ENCODE results near the gene TAF6L.
"Not testable (repeated sequence)": the region's sequence is repeated elsewhere in the genome, so short reads cannot be mapped to it uniquely, and the experiment has no call there.

Gene TAF6L

DNA sequence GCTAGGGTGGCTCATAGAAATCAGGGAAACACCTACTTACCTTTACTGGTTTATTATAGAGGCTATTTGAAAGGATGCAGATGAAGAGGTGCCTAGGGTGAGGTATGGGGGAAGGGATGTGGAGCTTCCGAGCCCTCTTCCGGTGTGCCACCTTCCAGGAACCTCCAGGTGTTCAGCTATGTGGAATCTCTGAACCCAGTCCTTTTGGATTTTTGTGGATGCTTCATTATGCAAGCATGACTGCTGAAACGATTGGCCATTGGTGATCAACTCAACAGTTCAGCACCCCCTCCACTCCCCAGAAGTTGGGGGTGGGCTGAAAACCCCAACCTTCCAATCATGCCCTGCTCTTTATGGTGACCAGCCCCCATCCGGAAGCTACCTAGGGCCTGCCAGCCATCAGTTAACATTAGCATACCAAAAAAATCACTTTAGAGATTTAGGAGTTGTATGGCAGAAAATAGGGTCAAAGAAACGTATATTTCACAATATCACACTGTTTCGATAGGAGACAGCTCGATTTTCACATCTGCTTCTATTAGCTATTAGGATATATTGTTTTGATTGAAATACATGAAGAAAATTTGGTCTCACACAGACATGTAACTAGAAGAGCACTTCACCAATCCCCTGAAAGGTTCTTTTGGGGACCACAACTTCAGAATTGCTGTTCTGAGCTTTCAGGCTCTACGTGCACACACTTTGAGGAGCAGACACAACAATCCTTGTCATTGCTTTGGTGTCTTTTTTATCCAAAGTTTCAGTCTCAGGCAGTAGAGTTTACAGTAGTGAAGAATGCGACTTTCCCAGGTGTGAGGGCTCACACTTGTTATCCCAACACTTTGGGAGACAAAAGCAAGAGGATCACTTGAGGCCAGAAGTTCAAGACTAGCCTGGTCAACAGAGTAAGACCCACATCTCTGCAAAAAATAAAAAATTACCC, 13.1 kb upstream of the TAF6L start:
- no peak for DNase-seq (ENCODE audit: low spot score)

DNA sequence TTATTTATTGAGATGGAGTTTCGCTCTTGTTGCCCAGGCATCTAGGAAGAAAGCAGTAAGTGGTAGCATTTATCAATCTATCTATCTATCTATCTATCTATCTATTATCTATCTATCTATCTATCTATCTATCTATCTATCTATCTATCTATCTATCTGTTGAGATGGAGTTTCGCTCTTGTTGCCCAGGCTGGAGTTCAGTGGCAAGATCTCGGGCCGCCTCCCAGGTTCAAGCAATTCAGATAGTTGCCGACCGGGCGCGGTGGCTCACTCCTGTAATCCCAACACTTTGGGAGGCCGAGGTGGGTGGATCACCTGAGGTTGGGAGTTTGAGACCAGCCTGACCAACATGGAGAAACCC, 10.3 kb upstream of the TAF6L start:
- not testable (repeated sequence) for DNase-seq (ENCODE audit: low spot score)

DNA sequence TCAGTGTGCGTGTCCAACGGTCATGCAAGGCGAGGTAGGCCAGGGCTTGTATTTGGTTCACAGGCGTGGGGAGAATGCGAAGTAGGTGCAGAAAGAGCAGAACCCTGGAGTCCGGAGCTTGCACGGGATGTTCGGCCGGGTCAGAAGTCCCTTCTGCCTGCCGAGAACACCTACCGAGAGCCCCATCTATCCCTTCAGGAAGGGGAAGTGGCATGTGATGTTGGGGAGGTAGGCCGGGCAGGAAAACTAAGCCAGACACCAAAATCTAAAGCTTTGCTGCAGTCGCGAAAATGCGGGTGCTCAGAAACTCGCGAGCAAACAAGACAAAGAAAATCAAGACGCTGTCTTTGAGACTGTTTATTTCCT, 435 bp upstream of the TAF6L start:
- no peak for DNase-seq (ENCODE audit: low spot score)

DNA sequence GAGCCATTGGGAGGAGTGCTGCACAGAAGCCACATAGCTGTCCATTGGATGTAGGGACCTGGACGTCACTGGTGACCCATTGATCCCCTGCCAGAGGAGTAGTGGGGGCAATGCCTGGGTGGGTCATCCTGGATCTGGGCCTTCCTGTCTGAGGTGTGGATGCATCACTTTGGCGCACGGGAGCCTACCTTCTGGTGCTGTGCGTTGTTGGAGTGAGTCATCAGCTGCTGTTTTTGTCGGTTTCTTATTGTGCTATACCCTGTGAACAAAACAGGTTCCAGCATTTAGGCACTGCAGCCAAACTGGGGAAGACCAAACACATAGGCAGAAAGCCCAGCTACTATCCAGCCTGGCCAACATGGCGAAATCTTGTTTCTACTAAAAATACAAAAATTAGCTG, 3.2 kb downstream of the TAF6L start:
- no peak for DNase-seq (ENCODE audit: low spot score)

DNA sequence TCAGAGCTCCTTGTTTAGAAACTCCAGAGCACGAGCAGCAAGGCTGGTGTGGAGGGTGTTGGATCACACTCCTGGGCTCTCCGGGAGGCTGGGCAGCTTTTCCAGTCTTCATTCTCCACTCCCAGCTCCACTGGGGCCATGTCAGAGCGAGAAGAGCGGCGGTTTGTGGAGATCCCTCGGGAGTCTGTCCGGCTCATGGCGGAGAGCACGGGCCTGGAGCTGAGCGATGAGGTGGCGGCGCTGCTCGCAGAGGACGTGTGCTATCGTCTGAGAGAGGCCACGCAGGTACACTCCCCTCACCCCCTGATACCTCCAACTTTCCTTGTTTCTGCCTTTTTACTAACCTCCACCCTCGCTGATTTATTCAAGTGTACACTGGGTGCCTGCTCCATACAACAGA, 4.5 kb downstream of the TAF6L start:
- DNase-seq (ENCODE audit: low spot score) = no peak

DNA sequence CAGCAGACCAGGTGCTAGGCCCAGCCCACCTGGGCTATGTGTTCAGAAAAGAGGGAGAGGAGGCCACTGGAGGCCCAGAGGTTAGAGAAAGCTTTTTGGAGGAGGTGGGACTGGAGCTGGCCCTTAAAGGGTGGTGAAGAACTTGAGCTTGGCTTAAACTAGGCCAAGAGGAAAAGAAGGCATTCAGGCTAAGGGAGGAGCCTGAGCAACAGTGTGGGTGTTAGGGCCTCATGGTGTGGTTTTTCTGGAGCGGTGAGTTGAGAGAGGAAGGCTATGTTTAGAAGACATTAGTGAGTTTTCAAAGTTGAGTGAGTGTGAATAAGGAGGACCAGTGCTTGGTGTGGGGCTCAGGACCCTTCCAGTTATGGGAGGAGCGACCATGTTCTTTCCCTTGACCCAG, 6.2 kb downstream of the TAF6L start:
- DNase-seq (ENCODE audit: low spot score) = no peak

DNA sequence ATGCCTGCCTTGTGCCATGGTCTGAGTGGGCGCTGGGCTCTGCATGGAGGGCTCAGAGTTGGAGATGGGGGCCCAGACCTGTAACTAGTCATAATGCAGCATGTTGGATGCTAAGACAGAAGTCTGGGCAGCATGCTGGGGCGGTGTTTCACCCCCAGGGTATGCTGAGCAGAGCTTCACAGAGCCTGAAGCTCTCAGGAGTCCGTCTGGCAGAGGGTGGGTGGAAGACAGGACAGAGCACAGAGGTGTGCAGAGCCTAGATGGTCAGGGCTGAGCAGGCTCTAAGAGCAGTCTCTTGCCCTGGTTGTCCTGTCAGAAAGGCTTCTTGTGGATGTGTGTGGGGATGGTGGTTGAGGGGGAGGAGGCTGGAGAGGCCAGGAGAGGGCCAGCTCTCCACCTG, 7.2 kb downstream of the TAF6L start:
- DNase-seq (ENCODE audit: low spot score) = no peak

DNA sequence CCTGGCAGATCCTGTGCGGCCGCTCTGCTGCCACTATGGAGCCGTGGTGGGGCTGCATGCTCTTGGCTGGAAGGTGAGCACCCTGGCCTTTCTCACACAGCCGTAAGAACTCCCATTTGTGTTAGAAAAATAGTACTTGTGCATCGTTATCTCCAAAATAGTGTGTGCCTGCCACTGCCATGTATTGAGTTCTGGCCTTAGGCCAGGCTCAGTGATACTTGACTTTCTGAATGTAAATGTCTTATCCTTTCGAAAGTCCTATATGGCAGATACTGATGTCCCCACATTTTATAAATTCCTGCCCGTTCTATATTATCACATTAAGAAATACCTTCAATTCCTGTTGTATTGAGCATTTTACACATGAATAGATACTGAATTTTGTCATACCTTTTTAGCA, 11.6 kb downstream of the TAF6L start:
- DNase-seq (ENCODE audit: low spot score) = no peak

DNA sequence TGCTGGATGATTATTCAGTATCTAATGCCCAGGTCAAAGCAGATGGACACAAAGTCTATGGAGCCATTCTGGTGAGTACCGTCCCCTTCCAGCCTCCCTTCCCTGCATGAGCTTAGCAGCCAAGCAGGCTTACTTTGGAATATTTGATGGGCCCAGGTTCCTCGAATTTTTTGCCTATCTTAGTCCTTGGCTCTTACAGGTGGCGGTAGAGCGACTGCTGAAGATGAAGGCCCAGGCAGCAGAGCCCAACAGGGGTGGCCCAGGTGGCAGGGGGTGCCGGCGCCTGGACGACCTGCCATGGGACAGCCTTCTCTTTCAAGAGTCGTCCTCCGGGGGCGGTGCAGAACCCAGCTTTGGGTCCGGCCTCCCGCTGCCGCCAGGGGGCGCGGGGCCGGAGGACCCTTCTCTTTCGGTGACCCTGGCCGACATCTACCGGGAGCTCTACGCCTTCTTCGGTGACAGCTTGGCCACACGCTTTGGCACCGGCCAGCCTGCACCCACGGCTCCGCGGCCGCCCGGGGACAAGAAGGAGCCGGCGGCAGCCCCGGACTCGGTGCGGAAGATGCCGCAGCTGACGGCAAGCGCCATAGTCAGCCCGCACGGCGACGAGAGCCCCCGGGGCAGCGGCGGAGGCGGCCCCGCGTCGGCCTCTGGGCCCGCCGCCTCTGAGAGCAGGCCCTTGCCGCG, 15.3 kb downstream of the TAF6L start:
- DNase-seq (ENCODE audit: low spot score) = peak; percentile 90

DNA sequence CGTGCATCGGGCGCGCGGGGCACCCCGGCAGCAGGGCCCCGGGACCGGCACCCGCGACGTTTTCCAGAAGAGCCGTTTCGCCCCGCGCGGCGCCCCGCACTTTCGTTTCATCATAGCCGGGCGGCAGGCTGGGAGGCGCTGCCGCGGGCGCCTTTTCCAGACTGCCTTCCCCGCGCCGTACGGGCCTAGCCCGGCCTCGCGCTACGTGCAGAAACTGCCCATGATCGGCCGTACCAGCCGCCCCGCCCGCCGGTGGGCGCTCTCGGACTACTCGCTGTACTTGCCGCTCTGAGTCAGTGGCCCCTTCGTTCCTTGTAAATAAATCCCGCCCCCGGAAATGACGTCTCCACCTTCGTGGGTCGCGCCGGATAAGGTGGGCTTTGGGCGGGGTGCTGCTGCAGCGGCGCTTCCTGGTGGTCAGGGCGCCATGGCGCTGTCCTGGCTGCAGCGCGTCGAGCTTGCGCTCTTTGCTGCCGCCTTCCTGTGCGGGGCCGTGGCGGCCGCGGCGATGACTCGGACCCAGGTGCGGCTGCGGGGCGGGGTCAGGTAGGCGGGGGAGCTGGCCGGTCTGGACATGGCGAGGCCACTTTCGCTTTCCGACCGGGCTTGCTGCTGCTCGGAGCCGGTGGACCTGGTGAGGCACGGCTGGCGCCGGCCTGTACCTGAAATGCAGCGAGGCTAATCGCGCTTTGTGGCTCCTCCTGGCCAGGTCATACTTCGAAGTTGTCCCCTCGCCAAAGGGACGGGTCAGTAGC, 16.0 kb downstream of the TAF6L start, which contains the start of gene TMEM179B:
Gene TMEM179B (plus strand): TSS at position 398 of the 755 bp plus-strand sequence. CDS start 30 bp downstream, at position 428.
- peak; percentile 98 for DNase-seq (ENCODE audit: low spot score)

DNA sequence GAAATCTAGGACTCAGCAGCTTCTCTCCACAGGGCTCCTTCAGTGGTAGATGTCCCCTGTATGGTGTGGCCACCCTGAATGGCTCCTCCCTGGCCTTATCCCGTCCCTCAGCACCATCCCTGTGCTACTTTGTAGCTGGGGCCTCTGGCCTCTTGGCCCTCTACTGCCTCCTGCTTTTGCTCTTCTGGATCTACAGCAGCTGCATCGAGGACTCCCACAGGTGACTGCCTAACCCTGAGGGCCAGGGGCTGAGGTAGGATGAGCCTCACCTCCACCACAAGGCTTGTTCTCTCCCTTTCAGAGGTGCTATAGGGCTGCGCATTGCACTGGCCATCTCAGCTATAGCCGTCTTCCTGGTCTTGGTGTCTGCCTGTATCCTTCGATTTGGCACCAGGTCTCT, 17.8 kb downstream of the TAF6L start:
- DNase-seq (ENCODE audit: low spot score) = no peak

DNA sequence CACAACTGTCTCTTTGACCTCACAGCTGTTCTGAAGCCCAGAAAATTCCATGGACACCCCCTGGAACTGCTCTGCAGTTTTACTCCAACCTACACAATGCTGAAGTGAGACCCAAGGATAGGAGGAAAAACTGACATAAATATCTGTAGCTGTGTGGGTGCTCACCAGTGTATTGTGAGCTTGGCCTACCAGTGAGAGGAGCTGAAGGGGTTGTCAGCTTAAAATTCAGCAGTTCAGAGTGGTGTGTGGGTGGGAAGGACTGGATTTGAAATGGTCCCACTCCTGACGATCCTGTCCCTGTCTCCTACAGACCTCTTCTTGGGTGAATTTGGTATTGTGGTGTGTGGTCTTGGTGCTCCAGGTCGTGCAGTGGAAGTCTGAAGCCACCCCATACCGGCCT, 18.4 kb downstream of the TAF6L start:
- no peak for DNase-seq (ENCODE audit: low spot score)

DNA sequence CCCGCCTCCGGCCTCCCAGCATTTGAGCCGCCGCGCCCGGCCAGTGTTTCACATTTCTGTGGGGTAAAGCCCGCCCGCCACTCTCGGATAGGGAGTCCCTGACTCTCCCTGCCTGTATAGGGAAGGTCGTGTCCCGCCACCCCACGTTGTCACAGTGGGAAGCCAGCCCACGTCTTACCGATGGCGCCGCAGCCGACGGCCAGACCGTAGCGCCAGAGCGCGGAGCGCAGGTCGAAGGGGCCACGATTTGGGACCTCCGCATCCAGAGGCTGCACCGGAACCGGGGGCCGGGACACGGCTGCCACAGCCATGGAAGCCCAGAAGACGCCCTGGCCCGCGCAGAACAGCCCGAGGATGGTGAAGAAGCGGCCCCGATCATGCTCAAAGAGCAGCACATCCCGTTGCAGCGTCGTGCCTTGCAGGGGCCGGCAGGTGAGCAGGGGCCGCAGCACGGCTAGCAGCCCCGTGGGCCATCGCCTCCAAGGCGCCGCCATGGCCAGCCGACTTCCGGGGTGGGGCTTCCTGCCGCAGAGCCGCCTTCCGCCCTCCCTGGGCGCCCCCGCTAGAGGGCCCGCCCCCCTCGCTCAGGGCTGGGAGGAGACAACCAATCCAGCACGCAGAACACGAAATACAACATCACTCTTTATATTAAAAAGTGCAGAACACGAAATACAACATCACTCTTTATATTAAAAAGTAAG, 20.5 kb downstream of the TAF6L start, which contains the start of gene TMEM223:
Gene TMEM223 (minus strand): TSS at position 506 of the 701 bp plus-strand sequence. CDS start 12 bp downstream, at position 494.
- peak; percentile 87 for DNase-seq (ENCODE audit: low spot score)

DNA sequence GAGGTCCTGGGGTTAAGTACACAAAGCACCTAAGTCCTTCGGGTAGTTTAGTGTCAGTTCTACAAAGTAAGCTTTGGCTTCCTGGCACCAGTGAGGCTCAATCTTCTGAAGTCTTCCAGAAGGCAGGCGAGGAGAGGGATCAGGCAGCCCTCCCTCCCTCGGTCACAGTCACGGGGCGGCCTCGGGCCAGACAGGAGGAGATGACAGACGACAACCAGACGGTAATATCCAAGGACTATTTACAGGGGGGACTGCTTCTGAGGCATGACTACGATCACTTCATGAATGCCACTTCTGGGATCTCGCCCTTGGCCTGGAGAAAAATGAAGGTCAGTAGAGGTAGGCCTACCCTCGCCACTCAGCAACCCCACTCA, 21.0 kb downstream of the TAF6L start:
- DNase-seq (ENCODE audit: low spot score) = no peak

DNA sequence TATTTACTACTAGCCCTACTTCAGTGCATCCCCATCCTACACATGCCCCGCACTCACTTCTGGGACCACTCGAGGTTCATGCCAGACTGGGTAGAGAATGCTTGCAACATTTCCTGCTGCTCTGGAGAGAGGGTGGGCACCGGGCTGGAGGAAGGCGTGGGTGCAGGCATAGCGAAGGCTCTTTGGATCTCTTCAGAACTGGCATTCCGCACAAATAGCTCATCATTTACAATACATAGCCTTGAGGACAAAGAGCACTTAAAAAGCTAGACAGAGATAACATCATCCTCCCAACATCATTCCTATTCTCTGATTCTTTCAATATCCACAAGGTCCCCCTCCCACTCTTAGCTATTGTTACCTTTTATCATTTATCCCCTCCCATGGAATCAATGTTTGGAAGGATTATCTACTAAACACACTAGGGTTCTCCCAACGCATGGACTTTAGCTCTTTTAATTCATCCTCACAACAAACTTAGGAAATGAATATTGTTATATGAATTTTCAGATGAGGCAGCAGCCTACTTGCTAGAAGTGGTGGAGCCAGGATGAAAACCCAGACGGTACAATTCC, 23.1 kb downstream of the TAF6L start:
- DNase-seq (ENCODE audit: low spot score) = no peak

DNA sequence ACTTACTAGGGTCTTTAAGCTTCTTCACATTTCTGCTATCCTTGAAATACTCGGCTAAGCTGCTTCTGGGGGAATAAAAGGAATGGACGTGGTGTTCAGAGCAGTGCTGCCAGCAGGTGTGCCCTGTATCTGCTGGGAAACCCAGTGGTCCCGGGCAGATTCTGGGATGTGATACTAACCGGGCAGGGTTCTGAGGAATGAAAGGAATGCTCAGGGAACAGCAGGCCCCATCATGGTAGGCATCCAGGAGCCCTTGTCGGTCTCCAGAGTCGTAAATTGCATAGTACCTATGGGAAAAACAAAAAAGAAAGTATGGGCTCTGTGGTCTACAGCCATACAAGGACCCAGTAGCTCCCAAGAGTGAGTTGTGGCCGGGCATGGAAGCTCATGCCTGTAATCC, 25.1 kb downstream of the TAF6L start:
- DNase-seq (ENCODE audit: low spot score) = no peak

DNA sequence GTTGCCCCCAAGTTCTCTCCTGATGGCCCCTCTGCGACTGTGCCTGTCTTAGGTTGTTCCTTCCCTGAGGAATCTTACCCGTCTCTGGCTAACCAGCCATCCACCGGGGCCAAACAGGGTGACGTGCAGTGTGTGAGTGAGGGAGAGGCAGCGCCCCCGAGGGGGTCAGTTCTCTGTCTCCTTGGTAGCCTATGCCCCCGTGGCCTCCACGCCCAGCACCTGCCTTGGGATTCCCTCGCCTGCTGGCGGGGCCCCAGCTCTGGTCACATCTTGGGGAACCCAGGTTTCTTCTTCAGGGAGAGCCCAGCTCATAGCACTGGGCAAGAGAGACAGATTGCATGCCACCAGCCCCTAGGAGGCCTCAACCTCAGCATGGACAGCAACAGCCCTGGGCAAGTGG, 28.3 kb downstream of the TAF6L start:
- no peak for DNase-seq (ENCODE audit: low spot score)

DNA sequence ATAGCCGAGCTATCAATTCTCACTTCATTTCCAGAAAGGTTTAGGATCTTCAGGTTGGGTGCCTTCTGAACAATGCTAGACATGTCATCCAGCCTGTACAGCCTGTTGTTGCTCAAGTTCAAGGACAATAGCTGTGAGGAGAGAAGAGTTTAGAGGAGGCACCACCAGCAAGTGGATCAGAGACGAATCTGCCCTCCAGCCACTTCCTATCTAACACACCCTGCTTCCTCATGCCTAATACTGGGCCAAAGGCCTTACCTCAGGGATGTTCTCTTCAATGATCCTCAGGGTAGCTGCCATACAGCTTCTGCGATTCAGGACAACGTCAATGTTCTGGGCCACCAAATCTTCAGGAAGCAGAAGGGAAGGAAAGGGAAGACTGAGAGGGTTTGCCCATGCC, 29.9 kb downstream of the TAF6L start:
- no peak for DNase-seq (ENCODE audit: low spot score)

DNA sequence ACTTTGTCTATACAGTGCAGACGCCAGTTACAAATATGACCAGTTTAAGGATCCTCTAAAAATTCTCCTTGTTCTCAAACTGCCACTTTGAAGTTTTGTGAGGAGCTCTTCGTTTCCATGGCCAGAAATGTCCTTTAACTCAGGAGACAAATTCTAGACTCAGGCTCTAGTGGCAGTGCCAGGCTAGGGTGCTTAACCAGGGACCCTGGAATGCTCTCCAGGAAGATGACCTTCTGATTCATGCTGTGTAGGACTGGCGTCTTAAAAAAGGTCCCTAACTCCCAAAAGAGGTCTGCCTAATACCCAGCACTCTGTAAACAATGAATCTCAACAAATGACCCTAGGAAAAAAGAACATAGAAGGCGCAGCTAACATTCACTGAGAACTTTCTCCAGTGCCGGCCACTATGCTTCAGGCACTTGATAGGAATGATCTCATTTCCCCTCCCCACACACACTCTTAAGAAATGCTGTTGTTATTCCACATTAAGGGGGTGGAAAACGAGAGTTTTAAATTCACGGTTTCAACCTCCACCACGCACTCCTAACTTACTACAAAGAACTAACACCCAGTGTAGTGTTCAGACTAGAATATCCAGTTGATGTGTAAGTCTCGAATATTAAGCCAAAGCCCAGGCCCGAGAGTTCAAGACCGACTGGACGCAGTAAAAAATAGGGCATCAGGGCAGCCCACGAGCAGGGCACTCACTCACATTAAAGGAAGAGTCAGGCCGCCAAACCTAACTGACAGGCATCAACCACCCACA, 33.3 kb downstream of the TAF6L start:
- DNase-seq (ENCODE audit: low spot score) = no peak

DNA sequence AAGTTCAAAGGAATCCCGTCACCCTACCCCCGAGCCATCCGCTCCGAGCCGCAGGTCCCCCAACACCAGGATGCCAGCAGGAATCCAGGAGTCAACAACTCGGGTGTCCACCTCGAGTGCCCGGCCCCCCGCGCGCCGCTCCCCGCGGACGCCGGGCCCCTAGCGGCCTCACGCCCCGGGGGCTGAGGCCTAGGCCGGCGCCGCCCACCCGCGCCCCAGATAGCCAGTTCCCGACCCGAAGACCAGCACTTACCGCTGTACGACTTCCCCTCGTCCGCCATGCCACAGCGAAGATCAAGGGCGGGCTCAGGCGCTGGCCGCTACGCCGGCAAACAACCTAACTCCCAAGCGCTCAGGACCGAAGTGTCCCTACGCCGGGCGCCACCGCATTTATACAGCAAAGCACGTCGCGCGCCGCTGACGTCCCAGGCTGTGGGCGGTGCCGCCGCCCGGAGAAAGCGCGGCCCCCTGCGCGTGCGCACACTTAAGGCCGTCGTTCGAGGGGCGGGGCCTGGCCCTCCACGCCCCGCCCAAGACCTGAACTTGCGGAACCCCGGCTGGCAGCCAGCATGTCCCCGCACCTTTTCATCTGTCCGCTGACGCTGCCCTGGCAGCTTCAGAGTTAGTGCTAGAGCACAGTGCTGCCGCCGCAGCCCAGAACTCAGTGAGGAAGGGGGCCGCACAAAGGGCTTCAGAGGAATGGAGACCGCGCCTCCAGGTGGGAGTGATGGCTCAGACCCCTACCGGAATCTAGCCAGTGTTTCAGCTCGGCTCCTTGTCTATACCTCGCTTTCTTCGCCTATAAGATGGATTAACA, 34.1 kb downstream of the TAF6L start, which contains the start of gene NXF1:
Gene NXF1 (minus strand): TSS at position 365 of the 817 bp plus-strand sequence. CDS start 84 bp downstream, at position 281.
- DNase-seq (ENCODE audit: low spot score) = peak; percentile 99

All from LoVo (cell line).